Measurements from ENCODE around the gene IL34.

The IL34 gene

DNA sequence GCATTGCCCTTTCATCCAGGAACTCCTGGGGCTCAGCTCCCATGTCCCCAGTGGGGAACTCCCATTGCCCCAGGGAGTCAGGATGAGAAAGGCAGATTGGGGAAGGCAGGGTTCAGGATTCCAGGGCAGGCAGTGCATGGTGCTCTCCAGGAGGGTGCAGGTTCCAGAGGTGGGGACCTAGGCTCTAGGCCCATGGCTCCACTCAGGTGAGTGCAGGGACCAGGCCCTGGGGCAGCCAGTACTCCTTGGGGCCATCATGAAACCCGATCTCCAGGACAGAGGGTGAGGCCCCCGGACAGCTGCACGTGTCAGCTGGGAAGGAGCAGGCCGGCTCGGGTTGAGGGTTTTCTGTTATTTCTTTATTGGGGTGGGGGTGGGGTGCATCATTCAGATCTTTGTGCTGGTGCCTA is 40.7 kb downstream of the IL34 start:
- 83% methylated on average over 1 of the region's 5 CpGs for WGBS (ENCODE audit: insufficient coverage)
- Histone ChIP-seq H3K36me3 (ENCODE audit: control insufficient read depth in 4 of 4, insufficient read depth in 4 of 4, low read length in 3 of 4) (peaks cover 0 to 28% (median 4%) of the 10 kb centered on the region in 4 experiments), H3K27ac (ENCODE audit: insufficient read depth in 1 of 2, low read depth in 1 of 2, low read length in 2 of 2, poor library complexity in 1 of 2, severe bottlenecking in 2 of 2) (no peak overlapping the region), H3K9me3 (ENCODE audit: control extremely low read depth in 1 of 5, control insufficient read depth in 4 of 5, insufficient read depth in 2 of 5, low read depth in 1 of 5, low read length in 4 of 5) (no peaks in the 10 kb centered on the region), H3K4me1 (ENCODE audit: control extremely low read depth in 1 of 4, control insufficient read depth in 4 of 4, insufficient read depth in 4 of 4, low read length in 3 of 4) (peaks cover 0 to 36% (median 24%) of the 10 kb centered on the region in 4 experiments), H3K4me3 (ENCODE audit: control insufficient read depth in 1 of 7, extremely low read depth in 1 of 7, insufficient read depth in 4 of 7, low read depth in 2 of 7, low read length in 6 of 7) (no peak overlapping the region), H3K27me3 (replicated peaks in 2 of 5; ENCODE audit: control insufficient read depth in 4 of 5, insufficient read depth in 5 of 5, low read length in 4 of 5) (no peaks in the 10 kb centered on the region)
- POLR2A ChIA-PET: interaction anchor here (0.8 kb wide), 1 partner anchor 9 kb away, joined by 5 read pairs; no protein-coding TSS in a partner anchor
- CTCF ChIA-PET: interaction anchor here (0.7 to 1.9 kb wide), 7 partner anchors 8 to 84 kb away, joined by 3 to 15 read pairs (median 3); no protein-coding TSS in a partner anchor
- DNase-seq: no peak

DNA sequence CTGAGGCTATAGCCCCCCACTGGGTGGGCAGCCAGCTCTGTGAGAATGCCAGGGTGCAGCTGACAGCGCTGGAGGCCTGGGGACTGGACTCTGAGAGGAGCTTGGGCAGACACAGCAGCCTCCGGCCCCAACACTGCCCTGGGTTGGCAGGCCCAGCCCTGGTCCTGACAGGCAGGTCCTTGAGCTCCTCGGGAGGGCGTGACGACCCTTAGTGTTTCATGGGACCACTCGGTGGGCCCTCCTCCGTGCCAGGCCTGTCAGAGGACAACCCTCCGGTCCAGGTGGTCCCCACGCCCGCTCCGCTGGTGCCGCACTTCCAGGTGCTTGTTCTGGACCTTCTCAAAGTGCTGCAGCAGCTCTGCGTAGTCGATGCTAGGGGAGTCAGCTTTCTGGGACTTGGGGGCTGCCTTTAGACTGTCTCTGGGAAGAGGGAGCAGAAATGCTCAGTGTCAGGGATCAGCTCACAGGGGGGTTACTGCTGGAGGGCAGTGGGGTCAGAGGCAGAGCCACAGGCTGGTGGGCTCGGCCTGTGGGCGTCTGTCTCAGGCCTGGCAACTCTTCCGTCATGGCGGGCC is 41.4 kb downstream of the IL34 start:
- Histone ChIP-seq H3K27me3 (replicated peaks in 2 of 5; ENCODE audit: control insufficient read depth in 4 of 5, insufficient read depth in 5 of 5, low read length in 4 of 5) (no peaks in the 10 kb centered on the region), H3K9me3 (ENCODE audit: control extremely low read depth in 1 of 5, control insufficient read depth in 4 of 5, insufficient read depth in 2 of 5, low read depth in 1 of 5, low read length in 4 of 5) (no peaks in the 10 kb centered on the region), H3K36me3 (ENCODE audit: control insufficient read depth in 4 of 4, insufficient read depth in 4 of 4, low read length in 3 of 4) (peaks cover 0 to 35% (median 7%) of the 10 kb centered on the region in 4 experiments), H3K27ac (ENCODE audit: insufficient read depth in 1 of 2, low read depth in 1 of 2, low read length in 2 of 2, poor library complexity in 1 of 2, severe bottlenecking in 2 of 2) (no peak overlapping the region), H3K4me3 (ENCODE audit: control insufficient read depth in 1 of 7, extremely low read depth in 1 of 7, insufficient read depth in 4 of 7, low read depth in 2 of 7, low read length in 6 of 7) (no peak overlapping the region), H3K4me1 (ENCODE audit: control extremely low read depth in 1 of 4, control insufficient read depth in 4 of 4, insufficient read depth in 4 of 4, low read length in 3 of 4) (peaks cover 0 to 35% (median 24%) of the 10 kb centered on the region in 4 experiments)
- CTCF ChIA-PET: interaction anchor here (0.7 to 2.8 kb wide), 8 partner anchors 8 to 84 kb away, joined by 3 to 15 read pairs (median 3); no protein-coding TSS in a partner anchor
- 95% methylated on average over 18 of the region's 18 CpGs for WGBS (ENCODE audit: insufficient coverage)
- POLR2A ChIA-PET: no interaction called here
- DNase-seq: no peak

DNA sequence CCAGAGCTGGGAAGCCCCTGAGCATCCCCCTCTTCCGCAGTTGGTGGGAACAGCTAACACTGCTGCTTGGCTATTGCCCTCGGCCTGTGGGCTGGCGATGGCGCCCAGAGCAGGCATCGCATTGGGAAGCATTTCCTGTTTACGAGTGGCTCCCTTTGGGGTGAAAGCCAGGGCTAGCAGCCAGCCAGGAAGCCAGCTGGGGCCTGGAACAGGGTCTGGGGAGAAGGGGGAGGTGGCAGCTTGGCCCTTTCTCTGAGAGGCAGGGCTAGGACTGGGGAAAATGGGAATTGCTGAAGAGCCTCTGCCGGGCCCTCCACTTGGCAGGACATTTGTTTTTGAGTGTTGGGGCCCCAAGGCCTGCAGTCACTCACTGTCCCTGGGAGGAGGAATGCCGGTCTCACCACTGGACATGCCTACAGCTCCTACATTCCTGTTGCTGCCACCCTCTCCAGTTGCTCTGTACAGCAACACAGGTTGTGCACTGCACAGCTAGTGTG is 41.9 kb downstream of the IL34 start:
- 53% methylated on average over 7 of the region's 8 CpGs for WGBS (ENCODE audit: insufficient coverage)
- peaks cover 0 to 39% (median 6%) of the 10 kb centered on the region in 4 experiments for H3K36me3 ChIP-seq (ENCODE audit: control insufficient read depth in 4 of 4, insufficient read depth in 4 of 4, low read length in 3 of 4)
- POLR2A ChIA-PET: no interaction called here
- peaks cover 0 to 35% (median 24%) of the 10 kb centered on the region in 4 experiments for H3K4me1 ChIP-seq (ENCODE audit: control extremely low read depth in 1 of 4, control insufficient read depth in 4 of 4, insufficient read depth in 4 of 4, low read length in 3 of 4)
- H3K4me3 ChIP-seq (ENCODE audit: control insufficient read depth in 1 of 7, extremely low read depth in 1 of 7, insufficient read depth in 4 of 7, low read depth in 2 of 7, low read length in 6 of 7): peak overlapping the region in 1 of 7 experiments; percentile 19
- no peak for DNase-seq
- no peak overlapping the region for H3K27ac ChIP-seq (ENCODE audit: insufficient read depth in 1 of 2, low read depth in 1 of 2, low read length in 2 of 2, poor library complexity in 1 of 2, severe bottlenecking in 2 of 2)
- H3K27me3 ChIP-seq (replicated peaks in 2 of 5; ENCODE audit: control insufficient read depth in 4 of 5, insufficient read depth in 5 of 5, low read length in 4 of 5): no peaks in the 10 kb centered on the region
- H3K9me3 ChIP-seq (ENCODE audit: control extremely low read depth in 1 of 5, control insufficient read depth in 4 of 5, insufficient read depth in 2 of 5, low read depth in 1 of 5, low read length in 4 of 5): no peaks in the 10 kb centered on the region
- CTCF ChIA-PET: interaction anchor here (0.9 to 2.8 kb wide), 5 partner anchors 13 to 83 kb away, joined by 3 to 10 read pairs (median 3); no protein-coding TSS in a partner anchor

DNA sequence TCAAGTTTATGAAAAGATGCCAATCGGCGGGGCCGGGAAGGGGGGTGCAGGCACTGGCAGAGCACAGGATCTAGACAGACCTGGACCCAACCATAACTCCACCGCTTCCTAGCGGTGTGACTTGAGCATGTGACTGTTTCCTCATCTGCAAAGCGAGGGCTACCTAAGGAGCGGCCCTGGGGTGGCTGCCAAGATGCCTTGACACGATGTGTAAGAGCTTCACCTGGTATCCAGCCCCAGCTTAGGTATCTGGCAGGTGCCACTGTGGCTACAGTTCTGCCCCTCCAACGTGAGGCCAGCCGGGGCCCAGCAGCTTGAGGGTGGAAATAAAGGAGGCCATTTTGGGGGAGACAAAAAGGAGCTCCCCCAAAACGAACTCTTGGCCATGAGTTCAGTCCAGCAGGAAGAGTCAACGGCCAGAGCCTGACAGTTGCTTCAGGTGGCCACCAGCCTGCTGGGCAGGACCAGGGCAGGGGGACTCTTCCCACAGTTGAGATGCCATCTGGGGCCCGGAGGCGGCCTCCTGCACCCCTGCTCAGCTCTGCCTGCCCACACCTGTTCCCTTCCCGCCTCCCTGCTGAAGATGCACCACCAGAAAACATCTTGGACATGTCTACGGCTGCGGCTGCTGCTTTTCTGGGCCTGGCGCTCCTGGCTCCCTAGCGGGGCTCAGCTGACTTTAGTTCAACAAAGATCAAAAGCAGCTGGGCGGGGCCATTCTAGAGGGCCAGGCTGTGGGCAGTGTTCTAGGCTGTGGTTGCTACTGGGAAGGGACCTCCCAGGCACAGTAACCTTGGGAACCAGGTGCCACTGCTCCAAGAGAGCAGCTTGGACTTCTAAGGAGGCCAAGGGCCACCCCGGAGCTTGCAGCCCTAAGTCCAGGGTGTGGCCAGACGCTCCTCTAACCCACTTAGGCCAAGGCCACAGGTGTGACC is 42.9 kb downstream of the IL34 start:
- 95% methylated on average over 17 of the region's 22 CpGs for WGBS (ENCODE audit: insufficient coverage)
- Histone ChIP-seq H3K27ac (ENCODE audit: insufficient read depth in 1 of 2, low read depth in 1 of 2, low read length in 2 of 2, poor library complexity in 1 of 2, severe bottlenecking in 2 of 2) (no peak overlapping the region), H3K9me3 (ENCODE audit: control extremely low read depth in 1 of 5, control insufficient read depth in 4 of 5, insufficient read depth in 2 of 5, low read depth in 1 of 5, low read length in 4 of 5) (no peaks in the 10 kb centered on the region), H3K4me3 (ENCODE audit: control insufficient read depth in 1 of 7, extremely low read depth in 1 of 7, insufficient read depth in 4 of 7, low read depth in 2 of 7, low read length in 6 of 7) (no peak overlapping the region), H3K36me3 (ENCODE audit: control insufficient read depth in 4 of 4, insufficient read depth in 4 of 4, low read length in 3 of 4) (peaks cover 2 to 49% (median 6%) of the 10 kb centered on the region in 4 experiments), H3K4me1 (ENCODE audit: control extremely low read depth in 1 of 4, control insufficient read depth in 4 of 4, insufficient read depth in 4 of 4, low read length in 3 of 4) (peaks cover 0 to 36% (median 26%) of the 10 kb centered on the region in 4 experiments), H3K27me3 (replicated peaks in 2 of 5; ENCODE audit: control insufficient read depth in 4 of 5, insufficient read depth in 5 of 5, low read length in 4 of 5) (no peaks in the 10 kb centered on the region)
- CTCF ChIA-PET: interaction anchor here (1.0 to 2.8 kb wide), 6 partner anchors 9 to 82 kb away, joined by 3 to 10 read pairs (median 6); no protein-coding TSS in a partner anchor
- POLR2A ChIA-PET: no interaction called here
- DNase-seq: no peak

DNA sequence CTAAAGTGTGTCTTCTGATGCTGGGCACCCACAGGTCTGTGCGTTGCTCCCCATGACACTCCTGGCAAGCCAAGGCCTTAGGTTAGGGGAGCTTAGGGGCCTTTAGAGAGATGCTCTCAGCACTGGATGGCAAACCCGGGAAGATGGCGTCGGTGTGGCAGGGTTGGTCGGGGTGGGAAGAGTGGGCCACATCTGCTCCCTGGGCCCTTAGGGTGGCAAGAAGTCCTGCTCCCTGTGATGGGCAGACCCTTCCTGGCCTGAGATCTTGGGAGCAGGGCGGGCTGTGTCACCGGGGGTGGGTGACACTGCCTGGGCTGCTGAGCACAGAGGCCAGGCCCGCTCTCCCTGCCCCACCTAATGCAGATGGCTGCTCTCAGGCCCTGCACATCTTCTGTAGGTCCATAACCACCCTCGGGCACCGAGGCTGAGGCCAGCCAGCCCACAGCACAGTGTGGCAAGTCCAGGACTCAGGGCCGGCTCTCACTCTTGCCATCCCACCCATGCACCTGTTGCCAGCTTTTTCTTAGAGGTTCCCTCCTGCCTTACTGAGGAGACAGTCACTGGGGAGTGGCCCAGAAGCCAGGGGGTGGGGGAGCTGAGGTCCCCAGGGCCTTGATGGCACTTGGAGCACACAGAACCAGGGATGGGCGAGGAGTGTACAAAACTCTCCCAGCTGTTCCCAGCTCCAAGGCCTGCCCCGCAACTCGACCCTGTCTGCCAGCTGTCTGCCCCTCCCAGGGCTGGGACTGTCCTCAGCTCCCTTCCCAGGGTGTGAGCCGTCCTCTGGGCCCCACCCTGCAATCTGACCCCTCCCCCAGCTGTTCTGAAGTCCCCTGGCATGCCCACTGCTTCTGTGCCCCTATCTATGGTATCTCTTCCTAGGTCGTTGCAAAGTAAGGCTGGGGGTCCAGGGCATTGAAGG is 43.9 kb downstream of the IL34 start:
- DNase-seq: no peak
- no peak overlapping the region for H3K27ac ChIP-seq (ENCODE audit: insufficient read depth in 1 of 2, low read depth in 1 of 2, low read length in 2 of 2, poor library complexity in 1 of 2, severe bottlenecking in 2 of 2)
- H3K9me3 ChIP-seq (ENCODE audit: control extremely low read depth in 1 of 5, control insufficient read depth in 4 of 5, insufficient read depth in 2 of 5, low read depth in 1 of 5, low read length in 4 of 5): no peaks in the 10 kb centered on the region
- H3K4me1 ChIP-seq (ENCODE audit: control extremely low read depth in 1 of 4, control insufficient read depth in 4 of 4, insufficient read depth in 4 of 4, low read length in 3 of 4): peaks cover 0 to 36% (median 27%) of the 10 kb centered on the region in 4 experiments
- ChIA-PET POLR2A (interaction anchor here (0.6 kb wide), 1 partner anchor 55 kb away, joined by 5 read pairs; no protein-coding TSS in a partner anchor), CTCF (interaction anchor here (1.1 to 2.8 kb wide), 4 partner anchors 10 to 80 kb away, joined by 3 to 10 read pairs (median 8); no protein-coding TSS in a partner anchor)
- H3K27me3 ChIP-seq (replicated peaks in 2 of 5; ENCODE audit: control insufficient read depth in 4 of 5, insufficient read depth in 5 of 5, low read length in 4 of 5): no peaks in the 10 kb centered on the region
- no peak overlapping the region for H3K4me3 ChIP-seq (ENCODE audit: control insufficient read depth in 1 of 7, extremely low read depth in 1 of 7, insufficient read depth in 4 of 7, low read depth in 2 of 7, low read length in 6 of 7)
- peaks cover 2 to 49% (median 6%) of the 10 kb centered on the region in 4 experiments for H3K36me3 ChIP-seq (ENCODE audit: control insufficient read depth in 4 of 4, insufficient read depth in 4 of 4, low read length in 3 of 4)
- 97% methylated on average over 15 of the region's 16 CpGs for WGBS (ENCODE audit: insufficient coverage)

Data from common myeloid progenitor, CD34-positive (primary cell).